Transverse colon (tissue), 4 donors: Measurements from ENCODE around the gene ACOT4. TPM values are rescaled to one million over a fixed set of nuclear protein-coding genes. Genes with fewer than 3 reads are reported as not detected.
"Not testable (repeated sequence)": the region's sequence is repeated elsewhere in the genome, so short reads cannot be mapped to it uniquely, and the experiment has no call there.

Source experiments
- DNase-seq: peaks from one replicate; pipeline ENCODE4 v3.0.0-alpha.2; 2019
- H3K27ac ChIP-seq, 4 donors: fragments of 200-600 bp; sonication (generic); 2 replicates each; pipeline ENCODE4 v1.5.1; 2016 to 2018; ENCODE audit warnings: inconsistent platforms in 4 of 4
- H3K27me3 ChIP-seq: fragments of 200-600 bp; sonication (generic); 2 replicates; pipeline ENCODE4 v1.5.1; 2017; ENCODE audit warnings: inconsistent platforms
- H3K36me3 ChIP-seq, 4 donors: fragments of 200-600 bp; sonication (generic); 2 replicates each; pipeline ENCODE4 v1.5.1; 2017 to 2019; ENCODE audit warnings: inconsistent platforms in 4 of 4
- H3K4me1 ChIP-seq, 4 donors: fragments of 200-600 bp; sonication (generic); 2 replicates each; pipeline ENCODE4 v1.5.1; 2017 to 2020; ENCODE audit warnings: inconsistent platforms in 4 of 4
- H3K4me3 ChIP-seq, 4 donors: fragments of 200-600 bp; sonication (generic); 1 replicate in 1 of 4; 2 replicates in 3 of 4; pipeline versions ENCODE4 v1.5.1 to v1.6.1; 2017 to 2019; ENCODE audit warnings: inconsistent platforms in 4 of 4
- H3K9me3 ChIP-seq, 2 donors: fragments of 200-600 bp; sonication (generic); 2 replicates each; pipeline ENCODE4 v1.5.1; 2017 to 2019; ENCODE audit warnings: inconsistent platforms in 2 of 2
- EP300 ChIP-seq: sonication (generic); formaldehyde crosslinking; IDR thresholded peaks from one replicate; pipeline ENCODE4 v1.6.1; 2017; ENCODE audit warnings: antibody characterized with exemption, low read depth
- POLR2A ChIP-seq: fragments of 450-650 bp; IDR thresholded peaks from one replicate; pipeline ENCODE4 v1.6.1; 2016; ENCODE audit warnings: antibody characterized with exemption, mild to moderate bottlenecking, moderate library complexity
- POLR2AphosphoS5 ChIP-seq, 3 donors: sonication (generic); formaldehyde crosslinking; IDR thresholded peaks; one replicate each; pipeline ENCODE4 v1.6.1; 2016; ENCODE audit warnings: antibody characterized with exemption in 3 of 3
- WGBS, 2 donors: methylation state at CpG; one replicate each; pipeline ENCODE4 v1.1.5; 2018; ENCODE audit warnings: low coverage in 1 of 2; 5-methylcytosine and 5-hydroxymethylcytosine counted together
- in situ Hi-C, 4 donors: fragments of 200-750 bp; cut with MboI; loops; one replicate each; pipeline versions ENCODE4 v1.15.0 to v1.15.1; 2017; ENCODE audit warnings: low sequenced_read_pairs in 3 of 4, low pct_ligation_motif_present in 1 of 4, low pct_unique_long_range_greater_than_20kb in 1 of 4
- intact Hi-C: fragments of 100-400 bp; cut with DNase I; formaldehyde crosslinking; loops from one replicate; pipeline ENCODE4 v1.15.1; 2023; ENCODE audit warnings: low total_unique reads
- total RNA-seq, 4 donors: library from RNA; depleted of rRNA; stranded (reverse); fragments of >200 nt; gene quantifications; one replicate each; pipeline ENCODE4 v1.1.0, GENCODE V29; 2016
- TF ChIP-seq, protein P1 (sequence below), 5 experiments: fragments of 200-600 bp in 3 of 5; fragments of 450-650 bp in 2 of 5; sonication (generic) in 3 of 5; IDR thresholded peaks; 1 replicate in 2 of 5; 2 replicates in 3 of 5; pipeline ENCODE4 v1.5.1; 2016 to 2017; ENCODE audit warnings: antibody characterized with exemption in 5 of 5, inconsistent platforms in 3 of 5, mild to moderate bottlenecking in 2 of 5, moderate library complexity in 1 of 5

The ACOT4 gene, protein sequence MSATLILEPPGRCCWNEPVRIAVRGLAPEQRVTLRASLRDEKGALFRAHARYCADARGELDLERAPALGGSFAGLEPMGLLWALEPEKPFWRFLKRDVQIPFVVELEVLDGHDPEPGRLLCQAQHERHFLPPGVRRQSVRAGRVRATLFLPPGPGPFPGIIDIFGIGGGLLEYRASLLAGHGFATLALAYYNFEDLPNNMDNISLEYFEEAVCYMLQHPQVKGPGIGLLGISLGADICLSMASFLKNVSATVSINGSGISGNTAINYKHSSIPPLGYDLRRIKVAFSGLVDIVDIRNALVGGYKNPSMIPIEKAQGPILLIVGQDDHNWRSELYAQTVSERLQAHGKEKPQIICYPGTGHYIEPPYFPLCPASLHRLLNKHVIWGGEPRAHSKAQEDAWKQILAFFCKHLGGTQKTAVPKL
- 1 to 10 TPM in 2 of 4 donors, not detected in 2; 3.5 to 5.2 TPM for total RNA-seq

- Histone ChIP-seq H3K9me3 (no peaks in the 10 kb centered on the region), H3K27me3 (no peaks in the 10 kb centered on the region), H3K36me3 (no peaks in the 10 kb centered on the region), H3K4me1 (peaks cover 0 to 15% (median 5%) of the 10 kb centered on the region in 4 donors), H3K4me3 (peak within 1 kb of the TSS; percentile 53 to 83 (median 66)), H3K27ac (peak within 1 kb of the TSS; percentile 44 to 69 (median 60))
- TF ChIP-seq POLR2AphosphoS5 (IDR thresholded peaks at IDR 0.05), result no peak
- no peak for TF ChIP-seq EP300
- no peak for TF ChIP-seq POLR2A
- TF ChIP-seq, protein P1, sequence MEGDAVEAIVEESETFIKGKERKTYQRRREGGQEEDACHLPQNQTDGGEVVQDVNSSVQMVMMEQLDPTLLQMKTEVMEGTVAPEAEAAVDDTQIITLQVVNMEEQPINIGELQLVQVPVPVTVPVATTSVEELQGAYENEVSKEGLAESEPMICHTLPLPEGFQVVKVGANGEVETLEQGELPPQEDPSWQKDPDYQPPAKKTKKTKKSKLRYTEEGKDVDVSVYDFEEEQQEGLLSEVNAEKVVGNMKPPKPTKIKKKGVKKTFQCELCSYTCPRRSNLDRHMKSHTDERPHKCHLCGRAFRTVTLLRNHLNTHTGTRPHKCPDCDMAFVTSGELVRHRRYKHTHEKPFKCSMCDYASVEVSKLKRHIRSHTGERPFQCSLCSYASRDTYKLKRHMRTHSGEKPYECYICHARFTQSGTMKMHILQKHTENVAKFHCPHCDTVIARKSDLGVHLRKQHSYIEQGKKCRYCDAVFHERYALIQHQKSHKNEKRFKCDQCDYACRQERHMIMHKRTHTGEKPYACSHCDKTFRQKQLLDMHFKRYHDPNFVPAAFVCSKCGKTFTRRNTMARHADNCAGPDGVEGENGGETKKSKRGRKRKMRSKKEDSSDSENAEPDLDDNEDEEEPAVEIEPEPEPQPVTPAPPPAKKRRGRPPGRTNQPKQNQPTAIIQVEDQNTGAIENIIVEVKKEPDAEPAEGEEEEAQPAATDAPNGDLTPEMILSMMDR (IDR thresholded peaks at IDR 0.05), result peak; percentile 20 to 72 (median 33)
- peak; percentile 56 for DNase-seq
- WGBS, 2 donors, result 3 to 7% methylated on average over 6 to 43 of the region's 89 CpGs
- intact Hi-C loops, result no loop called here
- in situ Hi-C loops, result no loop called here
Observed at GRCh38 chr14:73591690-73592449, at the start of gene ACOT4. ACOT4 (plus strand) TSS chr14:73591873; CDS start chr14:73591960, 87 bp downstream.

- H3K9me3 ChIP-seq, DNase-seq, H3K36me3 ChIP-seq, H3K4me1 ChIP-seq, H3K4me3 ChIP-seq, H3K27me3 ChIP-seq, intact Hi-C loops, in situ Hi-C loops, H3K27ac ChIP-seq: not testable (repeated sequence)
- no CpG with 5 or more reads among the region's 7 CpGs for WGBS, 2 donors
Observed at GRCh38 chr14:73542961-73543360, 48.7 kb upstream of the ACOT4 start.

GRCh38 chr14:73545353-73545752 lies 46.3 kb upstream of the ACOT4 start:
- no CpG with 5 or more reads among the region's 1 CpG for WGBS, 2 donors
- H3K27ac ChIP-seq, in situ Hi-C loops, H3K36me3 ChIP-seq, H3K27me3 ChIP-seq, H3K4me1 ChIP-seq, intact Hi-C loops, H3K9me3 ChIP-seq, H3K4me3 ChIP-seq, DNase-seq: not testable (repeated sequence)

DNA sequence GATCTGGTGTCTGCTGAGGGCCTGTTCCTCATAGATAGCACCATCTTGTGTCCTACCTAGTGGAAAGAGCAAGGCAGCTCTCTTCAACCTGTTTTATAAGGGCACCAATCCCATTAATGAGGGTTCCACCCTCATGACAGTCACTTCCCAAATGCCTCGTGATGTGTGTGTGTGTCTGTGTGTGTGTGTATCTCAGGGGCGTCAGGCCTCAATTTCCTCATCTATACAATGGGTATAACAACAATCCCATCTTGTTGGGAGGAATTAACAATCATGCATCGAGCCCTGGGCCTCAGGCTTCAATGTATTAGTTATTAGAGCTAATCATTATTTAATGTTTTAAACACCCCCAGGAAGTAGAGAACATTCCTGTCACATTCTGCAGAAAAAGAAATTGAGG lies 42.6 kb upstream of the ACOT4 start:
- in situ Hi-C loops, DNase-seq, H3K9me3 ChIP-seq, intact Hi-C loops, H3K36me3 ChIP-seq, H3K4me3 ChIP-seq, H3K27me3 ChIP-seq, H3K27ac ChIP-seq, H3K4me1 ChIP-seq: not testable (repeated sequence)
- 92% methylated on average over 3 of the region's 3 CpGs; no CpG with 5 or more reads in 1 of the 2 donors for WGBS, 2 donors

GRCh38 chr14:73549889-73550524 lies 41.7 kb upstream of the ACOT4 start:
- 89% methylated on average over 4 of the region's 6 CpGs; no CpG with 5 or more reads in 1 of the 2 donors for WGBS, 2 donors
- H3K4me3 ChIP-seq, H3K4me1 ChIP-seq, intact Hi-C loops, H3K9me3 ChIP-seq, in situ Hi-C loops, H3K27ac ChIP-seq, DNase-seq, H3K36me3 ChIP-seq, H3K27me3 ChIP-seq: not testable (repeated sequence)

DNA sequence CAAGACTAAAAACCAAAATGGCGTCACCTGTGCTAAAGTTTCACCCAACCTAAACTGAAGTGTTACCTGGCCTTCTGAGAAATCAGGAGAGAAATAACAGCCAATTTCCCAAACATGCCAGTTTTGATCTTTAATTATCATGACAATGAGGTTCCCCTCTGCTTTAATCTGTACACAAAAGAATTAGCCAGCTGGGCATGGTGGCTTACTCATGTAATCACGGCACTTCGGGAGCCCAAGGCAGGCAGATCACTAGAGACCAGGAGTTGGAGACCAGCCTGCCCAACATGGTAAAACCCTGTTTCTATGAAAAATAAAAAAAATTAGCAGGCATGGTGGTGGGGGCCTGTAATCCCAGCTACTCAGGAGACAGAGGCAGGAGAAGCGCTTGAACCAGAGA lies 37.8 kb upstream of the ACOT4 start:
- 100% methylated on average over 4 of the region's 4 CpGs; no CpG with 5 or more reads in 1 of the 2 donors for whole genome bisulfite sequencing, 2 donors
- in situ Hi-C loops, result no loop called here

DNA sequence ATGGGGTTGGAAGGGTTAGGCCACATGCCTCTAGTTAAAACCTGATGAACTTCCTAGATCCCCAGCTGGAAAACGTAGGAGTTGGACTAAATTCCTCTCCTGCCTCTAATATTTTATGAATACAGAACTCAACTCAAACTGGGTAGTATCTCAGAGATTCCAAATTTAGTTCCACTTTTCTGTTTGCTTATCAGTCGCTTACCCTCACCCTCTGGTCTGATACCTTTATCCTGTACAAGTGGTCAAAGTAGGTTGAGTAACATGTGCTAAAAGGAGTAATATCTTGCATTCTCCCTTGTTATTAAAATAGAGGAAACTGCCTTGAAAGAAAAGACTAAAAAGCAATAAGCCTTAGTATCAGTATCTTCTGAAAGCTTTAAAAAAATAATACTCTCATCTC lies 34.5 kb upstream of the ACOT4 start:
- H3K27ac ChIP-seq, H3K4me3 ChIP-seq, DNase-seq, in situ Hi-C loops, H3K4me1 ChIP-seq, H3K36me3 ChIP-seq, intact Hi-C loops, H3K27me3 ChIP-seq, H3K9me3 ChIP-seq: not testable (repeated sequence)
- WGBS, 2 donors, result 40% methylated on average over 1 of the region's 2 CpGs; no CpG with 5 or more reads in 1 of the 2 donors

More for the DNA sequence above, 37.8 kb upstream of the ACOT4 start:
- Histone ChIP-seq H3K4me1 (no peaks in the 10 kb centered on the region), H3K4me3 (no peak overlapping the region), H3K9me3 (no peaks in the 10 kb centered on the region), H3K27ac (no peak overlapping the region), H3K36me3 (no peaks in the 10 kb centered on the region), H3K27me3 (no peaks in the 10 kb centered on the region)
- intact Hi-C loops, result no loop called here
- DNase-seq, result no peak
- TF ChIP-seq EP300 (no peak), POLR2A (no peak), POLR2AphosphoS5 (IDR thresholded peaks at IDR 0.05) (no peak)
- TF ChIP-seq, protein P1 (IDR thresholded peaks at IDR 0.05), result no peak

DNA sequence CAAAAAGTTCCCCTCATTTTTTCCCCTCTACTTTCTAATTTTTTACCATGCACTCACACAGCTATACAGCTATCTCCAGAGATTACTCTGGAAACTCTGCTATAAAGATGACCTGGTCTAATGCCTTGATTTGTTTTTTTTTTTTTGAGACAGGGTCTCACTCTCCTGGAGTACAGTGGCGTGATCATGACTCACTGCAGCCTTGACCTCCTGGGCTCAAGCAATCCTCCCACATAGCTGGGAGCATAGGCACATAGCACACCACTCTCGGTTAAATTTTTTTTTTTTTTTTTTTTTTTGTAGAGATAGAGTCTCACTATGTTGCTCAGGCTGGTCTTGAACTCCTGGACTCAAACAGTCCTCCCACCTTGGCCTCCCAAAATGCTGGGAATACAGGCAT lies 33.4 kb upstream of the ACOT4 start:
- H3K27ac ChIP-seq, DNase-seq, H3K4me3 ChIP-seq, H3K36me3 ChIP-seq, in situ Hi-C loops, H3K9me3 ChIP-seq, intact Hi-C loops, H3K27me3 ChIP-seq, H3K4me1 ChIP-seq: not testable (repeated sequence)
- no CpG with 5 or more reads among the region's 2 CpGs for WGBS, 2 donors
